ENCODE measurements around the gene LECT2.

- no peak for TF ChIP-seq CTCF (IDR thresholded peaks at IDR 0.05)
- TF ChIP-seq POLR2A (IDR thresholded peaks at IDR 0.05; ENCODE audit: low read depth), result no peak
- TF ChIP-seq POLR2AphosphoS5 (IDR thresholded peaks at IDR 0.05), result no peak
Observed at GRCh38 chr5:135999406-136000139, 44.8 kb upstream of the LECT2 start.
